ENCODE results near the gene GALNT9.

DNA sequence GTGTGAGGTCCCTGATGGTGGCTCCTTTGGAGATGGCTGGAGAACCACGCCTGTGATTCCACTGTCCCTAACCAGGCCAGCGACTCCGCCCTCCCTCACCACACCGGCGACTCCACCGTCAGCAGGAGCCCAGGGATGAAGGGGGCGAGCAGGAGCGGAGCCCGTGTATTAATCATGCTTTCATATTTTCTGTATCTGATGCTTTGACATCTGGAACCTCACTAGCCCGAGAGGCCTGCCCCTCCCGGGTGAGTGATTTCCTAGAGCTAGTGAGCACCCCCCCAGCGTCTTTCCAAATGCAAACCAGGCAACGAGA, 115.3 kb downstream of the GALNT9 start:
- no peak for TF ChIP-seq CTCF (IDR thresholded peaks at IDR 0.05; ENCODE audit: insufficient read depth, low read depth, low read length)
- TF ChIP-seq EZH2 (IDR thresholded peaks at IDR 0.05; ENCODE audit: insufficient read depth, low read length), result no peak

Data from astrocyte (in vitro differentiated cells and primary cell).